ENCODE measurements around the gene NDUFB11.

NDUFB11 gene

GRCh38 chrX:47160781-47161180 lies 16.3 kb upstream of the NDUFB11 start:
- peak; percentile 20 for DNase-seq (ENCODE audit: low read depth)
- TF ChIP-seq CTCF (conservative IDR thresholded peaks at IDR 0.05; ENCODE audit: low read length): no peak
- no peak overlapping the region for H3K4me3 ChIP-seq (ENCODE audit: low read length)

GRCh38 chrX:47158781-47159180 lies 14.3 kb upstream of the NDUFB11 start:
- H3K4me3 ChIP-seq (ENCODE audit: low read length): no peak overlapping the region
- no peak for DNase-seq (ENCODE audit: low read depth)
- TF ChIP-seq CTCF (conservative IDR thresholded peaks at IDR 0.05; ENCODE audit: low read length): no peak

- TF ChIP-seq CTCF (conservative IDR thresholded peaks at IDR 0.05; ENCODE audit: low read length): no peak
These were observed 13.6 kb upstream of the NDUFB11 start for GRCh38 chrX:47158131-47158530.

GRCh38 chrX:47156611-47157520 lies 12.4 kb upstream of the NDUFB11 start:
- no peak overlapping the region for H3K4me3 ChIP-seq (ENCODE audit: low read length)
- TF ChIP-seq CTCF (conservative IDR thresholded peaks at IDR 0.05; ENCODE audit: low read length): no peak
- DNase-seq (ENCODE audit: low read depth): no peak

More at GRCh38 chrX:47158131-47158530, 13.6 kb upstream of the NDUFB11 start:
- no peak for DNase-seq (ENCODE audit: low read depth)
- H3K4me3 ChIP-seq (ENCODE audit: low read length): no peak overlapping the region

GRCh38 chrX:47151435-47151834 lies 6.9 kb upstream of the NDUFB11 start:
- H3K4me3 ChIP-seq (ENCODE audit: low read length): no peak overlapping the region
- DNase-seq (ENCODE audit: low read depth): no peak
- no peak for TF ChIP-seq CTCF (conservative IDR thresholded peaks at IDR 0.05; ENCODE audit: low read length)

GRCh38 chrX:47148946-47149345 lies 4.4 kb upstream of the NDUFB11 start:
- no peak for TF ChIP-seq CTCF (conservative IDR thresholded peaks at IDR 0.05; ENCODE audit: low read length)
- DNase-seq (ENCODE audit: low read depth): no peak
- no peak overlapping the region for H3K4me3 ChIP-seq (ENCODE audit: low read length)
